ENCODE measurements around the gene IFI44L.

- TF ChIP-seq CTCF (IDR thresholded peaks at IDR 0.05; ENCODE audit: low read depth, low read length) (no peak), POLR2A (IDR thresholded peaks at IDR 0.05; ENCODE audit: extremely low read depth, insufficient read length) (no peak), MAX (IDR thresholded peaks at IDR 0.05; ENCODE audit: low read depth, low read length) (no peak)
Measured at GRCh38 chr1:78570539-78570938, 49.7 kb upstream of the IFI44L start.
